Amygdala (tissue), 56 donors: Measurements from ENCODE around the gene KIAA1671.

Source experiments
- DNase-seq, 56 donors: peaks; one replicate each; lab custom pipeline; 2025; lab: John Stamatoyannopoulos, UW

KIAA1671 gene

DNA sequence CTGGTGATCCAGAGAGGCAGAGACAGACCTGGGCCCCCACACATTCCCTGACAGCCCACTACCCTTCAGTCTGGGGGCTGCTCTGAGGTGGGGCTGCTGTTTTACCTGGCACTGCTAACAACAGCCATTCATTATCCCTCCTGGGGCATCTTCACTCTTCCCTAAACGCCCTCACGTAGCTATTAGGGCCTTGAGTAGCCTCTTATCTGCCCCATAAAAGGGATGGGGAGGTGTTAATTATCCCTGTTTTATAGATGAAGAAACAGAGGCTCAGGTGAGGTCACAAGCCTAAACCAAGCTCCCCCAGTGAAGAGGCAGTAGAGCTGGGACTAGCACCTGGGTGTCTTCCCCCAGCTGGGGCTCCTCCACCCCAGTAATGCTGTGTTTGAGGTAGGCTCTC lies 79.5 kb downstream of the KIAA1671 start:
- DNase-seq, result no peak

GRCh38 chr22:25035715-25036114 lies 83.2 kb downstream of the KIAA1671 start:
- DNase-seq, result no peak

DNA sequence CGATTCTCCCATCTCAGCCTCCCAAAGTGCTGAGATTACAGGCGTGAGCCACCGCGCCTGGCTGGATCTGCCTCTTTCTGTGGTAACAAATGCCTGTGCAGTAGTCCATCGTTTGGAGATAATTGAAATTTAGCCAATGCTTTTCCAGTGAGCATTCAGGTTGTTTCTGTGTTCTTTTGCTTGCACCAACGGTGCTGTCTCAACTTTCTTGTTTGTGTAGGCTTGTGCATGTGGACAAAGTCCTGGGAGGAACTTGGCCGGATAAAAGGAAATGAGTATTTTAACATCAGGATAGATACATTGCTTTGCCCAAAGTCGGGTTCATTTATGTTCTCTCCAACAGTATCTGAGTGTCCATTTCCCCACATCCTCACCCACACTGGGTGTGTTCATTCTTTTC lies 85.7 kb downstream of the KIAA1671 start:
- DNase-seq, result no peak

DNA sequence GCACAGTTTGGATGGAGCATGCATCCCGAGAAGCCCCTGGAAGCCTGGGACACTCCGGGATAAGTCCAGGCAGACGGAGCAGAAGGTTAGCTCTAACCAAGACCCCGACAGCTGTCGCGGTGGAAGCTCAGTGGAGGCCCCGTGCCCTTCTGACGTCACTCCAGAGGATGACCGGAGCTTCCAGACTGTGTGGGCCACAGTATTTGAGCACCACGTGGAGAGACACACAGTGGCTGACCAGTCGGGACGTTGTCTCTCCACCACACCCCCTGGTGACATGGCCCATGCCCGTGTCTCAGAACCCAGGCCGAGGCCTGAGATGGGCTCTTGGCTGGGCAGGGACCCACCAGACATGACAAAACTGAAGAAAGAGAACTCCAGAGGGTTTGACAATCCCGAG lies 86.3 kb downstream of the KIAA1671 start:
- DNase-seq, result no peak

GRCh38 chr22:25039255-25039654 lies 86.7 kb downstream of the KIAA1671 start:
- DNase-seq, result no peak

DNA sequence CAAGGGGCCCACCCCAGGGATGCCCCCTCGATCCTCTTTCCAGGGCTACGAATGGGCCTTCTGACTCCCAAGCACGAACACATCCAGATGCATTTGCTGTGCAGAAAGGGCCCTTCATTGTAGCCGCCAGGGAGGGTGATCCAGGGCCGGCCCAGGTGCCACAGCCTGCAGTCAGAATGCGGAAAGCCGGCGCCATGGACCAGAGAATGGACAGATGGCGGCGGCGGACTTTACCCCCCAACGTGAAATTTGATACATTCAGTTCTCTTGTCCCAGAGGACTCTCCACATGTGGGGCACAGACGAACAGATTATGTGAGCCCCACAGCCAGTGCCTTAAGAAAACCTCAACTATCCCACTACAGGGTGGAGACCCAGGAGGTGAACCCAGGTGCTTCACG lies 87.2 kb downstream of the KIAA1671 start:
- DNase-seq, result no peak

- DNase-seq, result no peak
These were observed 92.6 kb downstream of the KIAA1671 start for GRCh38 chr22:25045159-25045558.

DNA sequence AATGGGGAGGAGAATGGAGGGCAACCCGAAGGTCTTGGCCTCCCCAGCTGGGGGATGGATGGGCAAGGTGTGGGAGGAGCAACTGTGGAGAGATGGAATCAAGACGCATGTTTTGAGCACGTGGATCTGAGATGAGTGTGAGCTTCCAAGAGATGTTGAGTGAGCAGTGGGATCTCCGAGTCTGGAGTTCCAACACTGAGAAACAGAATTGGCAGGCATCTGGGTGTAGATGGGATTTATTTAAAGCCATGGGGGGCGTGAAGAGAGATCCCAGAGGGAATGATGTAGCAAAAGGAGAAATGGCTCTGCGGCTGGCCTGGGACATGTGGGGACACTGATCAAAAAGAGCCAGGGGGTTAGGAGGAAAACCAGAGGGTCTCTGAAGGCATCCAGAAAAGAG lies 95.6 kb downstream of the KIAA1671 start:
- DNase-seq, result no peak

GRCh38 chr22:25048659-25049647 lies 96.4 kb downstream of the KIAA1671 start:
- DNase-seq, result peak in 35 of 56 donors; percentile 6 to 68 (median 30)

GRCh38 chr22:25049770-25050169 lies 97.3 kb downstream of the KIAA1671 start:
- no peak for DNase-seq

DNA sequence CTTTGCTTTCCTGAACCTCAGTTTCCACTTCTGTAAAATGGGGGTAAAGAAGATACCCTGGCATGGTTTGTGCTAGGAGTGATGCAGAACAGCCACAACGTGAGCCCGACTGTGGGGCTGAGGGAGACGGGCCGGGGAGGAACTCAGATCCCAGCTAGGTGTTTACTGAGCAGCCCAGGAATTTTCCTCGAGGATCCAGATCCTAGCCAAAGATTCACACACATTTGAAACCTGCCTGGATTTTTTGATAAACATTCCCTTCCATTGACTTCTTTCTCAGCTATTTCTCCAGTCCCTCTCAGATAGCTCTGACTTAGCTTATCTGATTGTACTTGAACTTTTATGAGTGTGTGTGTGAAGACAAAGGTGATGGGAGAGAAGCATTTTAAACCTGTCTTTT lies 98.0 kb downstream of the KIAA1671 start:
- DNase-seq, result no peak

DNA sequence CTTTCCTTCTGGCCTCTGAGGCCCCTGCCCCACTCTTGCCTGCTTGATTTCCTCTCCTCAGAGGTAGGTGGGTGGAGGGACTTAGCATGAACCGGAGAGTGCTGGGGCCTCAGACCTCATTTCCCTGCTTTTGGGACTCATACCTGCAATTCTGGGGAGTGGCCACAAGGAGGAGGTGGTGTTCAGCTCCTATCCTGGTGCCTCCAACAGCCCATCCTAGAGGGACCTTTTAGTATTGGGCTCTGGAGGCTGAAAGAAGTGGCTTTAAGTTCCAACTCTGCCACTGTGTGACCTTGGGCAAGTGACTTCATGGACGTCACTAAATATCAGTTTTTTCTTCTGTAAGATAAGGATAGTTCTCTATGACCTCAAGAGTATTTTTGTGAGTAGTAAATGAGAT lies 98.6 kb downstream of the KIAA1671 start:
- DNase-seq, result no peak

GRCh38 chr22:25051983-25052710 lies 99.6 kb downstream of the KIAA1671 start:
- peak in 6 of 56 donors; percentile 3 to 32 (median 10) for DNase-seq

DNA sequence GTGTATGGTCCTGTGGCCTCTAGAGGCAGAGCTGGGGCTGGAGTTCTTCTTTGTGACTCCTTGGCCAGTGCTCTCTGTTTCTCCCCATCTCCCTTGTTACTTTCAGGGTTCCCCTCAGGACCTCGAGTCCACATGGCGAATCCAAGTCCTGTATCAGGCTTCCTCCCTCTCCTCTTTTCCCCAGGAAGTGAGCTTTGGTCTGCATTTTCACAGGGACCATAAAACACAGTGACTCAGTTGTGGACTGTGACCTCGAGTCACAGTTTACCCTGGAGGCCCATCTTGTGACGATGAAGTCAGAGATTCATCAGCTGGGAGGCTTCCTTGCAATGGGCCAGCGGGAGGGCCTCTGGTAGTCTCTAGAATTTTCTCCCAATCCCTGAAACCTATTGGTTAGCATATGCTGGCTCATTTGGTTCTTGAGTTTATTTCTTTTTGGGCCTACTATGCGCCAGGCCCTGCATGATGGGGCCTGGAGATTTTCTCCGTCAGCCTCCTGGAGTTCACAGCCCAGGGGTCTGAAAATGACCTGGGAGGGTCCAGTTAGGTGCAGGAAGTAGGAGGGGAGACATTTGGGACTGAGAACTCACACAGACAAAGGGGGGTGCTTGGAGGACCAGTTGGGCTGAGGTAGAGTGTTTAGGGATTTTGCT lies 100.8 kb downstream of the KIAA1671 start:
- no peak for DNase-seq

DNA sequence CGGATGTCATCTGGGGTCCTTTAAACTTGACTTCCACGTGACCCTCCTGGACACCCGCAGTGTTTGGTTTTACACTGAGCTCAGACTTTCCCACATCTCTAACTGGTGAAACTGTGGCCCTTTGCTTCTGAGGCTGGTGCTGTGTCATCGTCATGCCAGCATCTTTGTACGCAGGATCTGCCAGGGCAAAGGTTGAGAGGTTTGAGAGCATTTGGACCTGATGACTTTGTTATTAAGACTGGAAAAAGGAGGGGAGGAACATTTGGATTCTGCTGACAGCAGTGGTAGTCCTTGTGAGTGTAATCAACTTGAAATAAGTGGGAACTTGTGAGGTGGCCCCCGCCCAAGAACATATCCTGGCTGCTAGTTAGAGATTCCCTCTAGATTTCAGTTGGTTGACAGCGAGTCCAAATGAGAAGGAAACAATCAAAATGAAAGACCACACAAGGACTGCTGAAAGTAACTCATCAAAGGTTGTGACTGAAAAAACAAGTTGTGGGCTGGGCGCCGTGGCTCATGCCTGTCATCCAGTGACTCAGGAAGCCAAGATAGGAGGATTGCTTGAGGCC lies 102.5 kb downstream of the KIAA1671 start:
- peak in 15 of 56 donors; percentile 9 to 52 (median 20) for DNase-seq

- peak in 33 of 56 donors; percentile 2 to 73 (median 35) for DNase-seq
These were observed 104.7 kb downstream of the KIAA1671 start for GRCh38 chr22:25057013-25057881.

DNA sequence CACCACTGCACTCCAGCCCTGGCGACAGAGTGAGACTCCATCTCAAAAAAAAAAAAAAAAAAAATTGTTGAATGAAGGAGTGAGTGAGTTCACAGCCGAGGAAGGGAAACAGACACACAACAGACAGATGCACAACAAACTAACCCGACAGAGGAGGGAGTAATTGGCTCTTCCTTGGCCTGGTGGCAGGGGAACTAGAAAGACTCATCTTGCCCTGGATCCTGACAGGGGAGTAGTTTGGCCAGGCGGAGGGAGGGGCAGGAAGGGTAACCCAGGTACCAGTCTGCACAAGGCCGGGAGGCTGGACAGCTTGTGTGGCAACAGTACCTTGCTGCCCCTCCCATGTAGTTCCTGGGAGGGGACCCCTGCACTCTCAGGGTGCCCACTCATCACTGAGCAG lies 106.9 kb downstream of the KIAA1671 start:
- no peak for DNase-seq

GRCh38 chr22:25060522-25061071 lies 108.1 kb downstream of the KIAA1671 start:
- no peak for DNase-seq

GRCh38 chr22:25061134-25061533 lies 108.6 kb downstream of the KIAA1671 start:
- DNase-seq, result no peak
